NOMO-1 (cell line): ENCODE data around the gene FRA10AC1.
"Not testable (repeated sequence)": the region's sequence is repeated elsewhere in the genome, so short reads cannot be mapped to it uniquely, and the experiment has no call there.

Experiments
- DNase-seq, 2 experiments: peaks; one replicate each; lab custom pipeline; 2025; ENCODE audit not compliant: unreplicated experiment in 2 of 2; lab: John Stamatoyannopoulos, UW

FRA10AC1 gene

DNA sequence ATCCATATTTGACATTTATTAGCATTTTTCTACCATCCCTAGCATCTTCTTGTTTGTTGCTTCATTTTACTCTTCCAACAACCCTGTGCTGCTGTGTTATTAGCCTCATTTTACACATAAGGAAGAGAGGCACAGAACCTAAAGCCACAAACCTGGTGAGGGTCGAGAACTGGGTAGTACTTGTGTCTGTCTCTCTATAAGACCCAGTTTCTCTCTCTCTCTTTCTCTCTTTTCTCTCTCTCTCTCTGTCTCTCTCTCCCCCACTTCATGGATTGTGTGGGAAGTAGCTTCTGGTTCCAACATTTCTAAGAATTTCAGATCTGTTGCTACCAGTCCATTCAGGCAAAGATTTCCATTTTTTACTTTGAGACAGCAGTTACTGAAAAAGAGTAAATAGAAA is 1.4 kb upstream of the FRA10AC1 start:
- no peak for DNase-seq

DNA sequence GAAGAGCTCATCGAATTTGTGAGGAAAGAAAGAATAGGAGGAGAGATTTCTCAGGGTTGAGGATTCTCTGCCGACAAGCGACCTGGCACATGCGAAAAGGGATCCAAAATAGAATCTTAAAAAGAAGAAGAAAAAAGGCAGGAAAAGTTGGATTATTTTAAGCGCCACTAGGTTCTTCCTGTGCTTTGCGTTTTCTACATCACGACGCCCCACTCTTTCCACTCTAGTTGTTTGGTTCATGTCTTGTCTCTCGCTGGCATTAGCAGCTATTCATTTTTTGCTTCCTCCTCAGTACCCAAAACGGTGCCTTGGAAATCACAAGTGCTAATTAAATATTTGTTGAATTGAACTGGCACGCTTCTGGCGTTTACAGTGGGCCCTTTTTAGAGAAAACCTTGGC is 674 bp upstream of the FRA10AC1 start:
- no peak for DNase-seq

- DNase-seq = peak; percentile 45 to 60
Measured at GRCh38 chr10:93701866-93702209, 554 bp downstream of the FRA10AC1 start.

GRCh38 chr10:93697207-93697606 is 5.2 kb downstream of the FRA10AC1 start:
- DNase-seq = no peak

DNA sequence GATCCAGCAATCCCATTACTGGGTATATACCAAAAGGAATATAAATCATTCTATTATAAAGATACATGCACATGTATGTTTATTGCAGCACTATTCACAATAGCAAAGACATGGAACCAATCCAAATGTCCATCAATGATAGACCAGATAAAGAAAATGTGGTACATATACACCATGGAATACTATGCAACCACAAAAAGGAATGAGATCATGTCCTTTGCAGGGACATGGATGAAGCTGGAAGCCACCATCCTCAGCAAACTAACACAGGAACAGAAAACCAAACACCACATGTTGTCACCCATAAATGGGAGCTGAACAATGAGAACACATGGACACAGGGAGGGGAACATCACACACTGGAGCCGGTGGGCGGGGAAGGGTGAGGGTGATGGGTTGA is 5.8 kb downstream of the FRA10AC1 start:
- DNase-seq = not testable (repeated sequence)

GRCh38 chr10:93695740-93696139 is 6.7 kb downstream of the FRA10AC1 start:
- DNase-seq = no peak

GRCh38 chr10:93687737-93688136 is 14.7 kb downstream of the FRA10AC1 start:
- DNase-seq = no peak

DNA sequence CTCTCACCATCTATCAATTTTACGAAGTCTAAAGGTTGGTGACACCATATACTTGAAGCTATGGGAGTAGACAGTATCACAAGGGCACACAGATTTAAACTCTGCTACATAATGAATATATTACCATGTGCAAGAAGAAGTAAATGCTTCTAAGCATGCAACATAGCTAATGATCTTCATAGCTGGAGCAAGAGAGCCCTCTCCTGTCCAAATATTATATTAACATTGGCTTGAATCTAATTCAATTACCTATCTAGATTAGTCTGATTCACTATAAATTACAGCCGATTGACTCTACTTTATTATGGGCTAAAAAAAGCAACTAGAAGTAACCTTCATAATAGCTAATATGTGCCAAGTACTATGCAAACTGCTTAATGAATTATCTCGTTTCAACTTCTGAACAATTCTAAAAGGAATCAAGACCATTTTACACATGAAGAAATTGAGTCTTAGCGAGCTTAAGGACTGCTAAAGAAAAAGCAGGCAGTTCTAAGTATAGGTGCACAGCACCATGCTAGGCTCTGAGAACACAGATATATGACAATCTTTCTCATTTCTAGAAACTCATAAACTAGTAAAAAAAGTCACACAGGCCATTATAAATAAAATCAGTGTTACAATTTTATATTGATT is 21.9 kb downstream of the FRA10AC1 start:
- DNase-seq = peak; percentile 11 to 62

DNA sequence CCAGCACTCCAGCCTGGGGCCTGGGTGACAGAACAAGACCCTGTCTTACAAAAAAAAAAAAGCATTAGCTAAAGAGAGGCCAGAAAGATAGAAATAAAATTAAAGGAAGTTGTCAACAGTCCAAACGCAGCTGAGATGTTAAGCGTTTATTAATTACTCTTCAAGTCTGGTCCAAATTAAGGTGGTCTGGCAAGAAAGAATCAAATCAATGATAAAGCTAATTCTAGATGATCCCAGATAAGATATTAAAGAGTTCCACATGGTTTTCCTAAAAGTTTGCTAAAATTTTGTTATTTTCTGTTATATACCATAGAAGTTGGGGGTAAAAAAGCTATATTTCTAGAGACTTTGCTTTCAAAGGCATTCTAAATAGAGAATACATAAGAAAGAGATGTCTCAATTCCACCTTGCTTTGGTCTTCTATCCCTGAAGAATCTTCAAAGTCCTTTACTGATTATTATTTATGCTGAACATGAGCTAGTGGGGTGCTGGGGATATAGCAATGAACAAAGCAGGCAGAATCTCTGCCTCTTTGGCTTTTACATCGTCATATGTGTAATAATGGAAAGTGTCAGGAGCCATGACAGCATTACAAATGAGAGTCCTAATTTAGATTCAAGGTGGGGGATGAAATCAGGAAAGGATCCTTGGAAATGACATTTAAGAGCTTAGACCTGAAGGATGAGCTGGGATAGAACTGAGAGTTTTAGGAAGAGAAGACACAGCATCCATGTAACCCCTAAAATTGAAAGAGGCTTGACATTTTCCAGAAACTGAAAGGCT is 23.4 kb downstream of the FRA10AC1 start:
- DNase-seq = no peak

DNA sequence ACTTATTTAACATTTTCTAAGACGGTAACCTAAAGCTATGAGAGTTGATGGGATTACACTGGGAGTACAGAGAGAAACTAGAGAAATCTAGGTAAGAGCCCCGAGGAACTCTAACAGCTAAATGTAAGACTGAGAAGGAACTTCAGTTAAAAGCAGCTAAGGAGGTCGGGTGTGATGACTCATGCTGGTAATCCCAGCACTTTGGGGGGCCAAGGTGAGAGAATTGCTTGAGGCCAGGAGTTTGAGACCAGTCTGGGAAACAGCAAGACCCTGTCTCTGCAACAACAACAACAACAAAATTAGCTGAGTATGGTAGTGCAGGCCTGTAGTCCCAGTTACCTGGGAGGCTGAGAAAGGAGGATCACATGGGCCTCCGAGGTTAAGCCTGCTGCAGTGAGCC is 24.0 kb downstream of the FRA10AC1 start:
- DNase-seq = no peak

GRCh38 chr10:93673791-93674190 is 28.6 kb downstream of the FRA10AC1 start:
- no peak for DNase-seq

DNA sequence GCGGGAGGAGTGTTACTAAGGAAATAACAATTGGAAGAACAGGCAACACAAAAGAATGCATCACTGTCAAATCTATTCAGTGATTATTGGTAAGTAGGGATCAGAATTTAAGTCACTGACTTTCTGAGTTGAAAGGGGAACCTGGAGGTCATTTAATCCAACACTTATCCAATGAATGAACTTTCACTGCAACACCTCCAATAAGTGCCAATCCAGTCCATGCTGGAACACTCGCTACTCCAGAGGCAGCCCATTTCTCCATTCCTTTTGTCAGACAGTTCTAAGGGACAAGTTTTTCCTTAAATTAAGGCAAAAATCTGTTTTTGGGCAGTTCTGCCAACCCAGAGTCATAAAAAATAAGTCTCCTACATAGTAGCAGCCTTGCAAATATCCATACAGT is 29.5 kb downstream of the FRA10AC1 start:
- DNase-seq = no peak

DNA sequence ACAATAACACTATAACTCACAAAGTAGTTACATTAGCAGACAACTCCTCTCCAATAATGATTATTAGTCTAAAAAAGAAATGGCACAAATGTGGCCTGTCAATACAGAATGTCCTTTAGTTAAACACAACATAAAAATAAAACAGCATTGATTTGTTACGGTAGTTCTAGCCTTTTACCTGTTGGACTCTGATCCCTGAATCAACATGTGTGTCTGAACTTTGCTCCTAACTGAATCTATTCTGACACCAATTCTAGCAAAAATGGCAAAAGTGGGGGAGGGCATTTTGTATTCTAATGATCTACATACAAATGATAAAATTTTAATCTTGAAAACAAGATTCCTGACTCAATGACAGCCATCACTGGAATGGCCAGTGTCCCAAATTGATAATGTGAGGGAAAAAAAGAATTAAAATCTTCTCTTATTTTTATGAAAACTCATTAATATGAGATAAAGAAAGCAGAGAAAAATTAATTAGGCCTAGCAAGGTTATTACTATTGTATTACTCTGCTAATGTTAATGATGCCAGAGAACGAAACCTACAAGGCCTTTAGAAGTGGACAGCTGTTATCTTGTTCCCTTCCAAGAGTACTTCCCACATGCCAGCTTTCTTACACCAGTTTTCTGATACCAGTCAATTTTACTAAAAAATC is 30.2 kb downstream of the FRA10AC1 start:
- DNase-seq = no peak

GRCh38 chr10:93671042-93671441 is 31.4 kb downstream of the FRA10AC1 start:
- no peak for DNase-seq

GRCh38 chr10:93670372-93670771 is 32.0 kb downstream of the FRA10AC1 start:
- DNase-seq = no peak

DNA sequence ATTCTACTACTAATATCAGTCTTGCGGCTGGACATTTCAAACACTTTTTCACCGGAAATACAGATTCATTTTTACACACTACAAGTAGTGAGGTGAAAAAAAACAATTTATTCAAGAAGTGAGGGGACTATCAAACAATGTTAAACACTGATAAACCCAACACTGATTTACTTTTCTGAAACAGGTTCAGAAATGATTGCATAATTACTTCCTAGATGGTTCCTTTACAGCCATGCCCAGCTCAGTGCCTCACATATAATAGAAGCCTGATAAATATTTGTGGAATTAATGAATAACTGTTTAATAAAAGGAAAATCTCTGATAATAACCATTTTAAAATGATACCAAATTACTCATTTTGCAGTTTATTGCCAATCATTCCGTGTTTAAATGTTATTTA is 34.6 kb downstream of the FRA10AC1 start:
- no peak for DNase-seq

GRCh38 chr10:93666030-93666429 is 36.4 kb downstream of the FRA10AC1 start:
- no peak for DNase-seq

DNA sequence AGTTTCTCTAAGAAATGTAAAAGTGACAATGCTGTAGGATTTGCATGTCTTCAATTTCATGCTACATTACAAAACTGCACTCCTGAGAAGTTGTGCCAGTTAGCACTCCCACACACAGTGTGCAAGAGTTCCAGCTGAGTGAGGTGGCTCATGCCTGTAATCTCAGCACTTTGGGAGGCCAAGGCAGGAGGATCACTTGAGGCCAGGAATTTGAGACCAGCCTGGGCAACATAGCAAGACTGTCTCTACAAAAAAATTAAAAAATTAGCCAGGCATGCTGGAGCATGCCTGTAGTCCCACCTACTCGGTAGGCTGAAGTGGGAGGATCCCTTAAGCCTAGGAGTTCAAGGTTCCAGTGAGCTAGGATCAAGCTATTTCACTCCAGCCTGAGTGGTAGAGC is 44.6 kb downstream of the FRA10AC1 start:
- no peak for DNase-seq

- no peak for DNase-seq
Measured at GRCh38 chr10:93656155-93656554, 46.2 kb downstream of the FRA10AC1 start.

GRCh38 chr10:93654201-93654600 is 48.2 kb downstream of the FRA10AC1 start:
- DNase-seq = no peak

- DNase-seq = no peak
Measured at GRCh38 chr10:93652857-93653256, 49.5 kb downstream of the FRA10AC1 start.

GRCh38 chr10:93639791-93640190 is 62.6 kb downstream of the FRA10AC1 start:
- DNase-seq = no peak
